IPS-18a (cell line): ENCODE results near the gene KIAA1755.
"Not testable (repeated sequence)": the region's sequence is repeated elsewhere in the genome, so short reads cannot be mapped to it uniquely, and the experiment has no call there.

Experiments used
- H3K27ac ChIP-seq: one replicate; pipeline ENCODE4 v1.5.1; 2013; ENCODE audit warnings: low read length
- H3K27me3 ChIP-seq: one replicate; pipeline ENCODE4 v1.6.1; 2013; ENCODE audit warnings: mild to moderate bottlenecking, low read length; ENCODE audit not compliant: control insufficient read depth, insufficient read depth
- H3K36me3 ChIP-seq: one replicate; pipeline ENCODE4 v1.6.1; 2013; ENCODE audit warnings: low read depth, low read length; ENCODE audit not compliant: control insufficient read depth
- H3K4me1 ChIP-seq: one replicate; pipeline ENCODE4 v1.6.1; 2013; ENCODE audit warnings: low read depth, low read length; ENCODE audit not compliant: control insufficient read depth
- H3K4me3 ChIP-seq: one replicate; pipeline ENCODE4 v1.5.1; 2013; ENCODE audit warnings: low read length
- H3K9ac ChIP-seq: one replicate; pipeline ENCODE4 v1.6.1; 2013; ENCODE audit warnings: mild to moderate bottlenecking, low read length, moderate library complexity
- H3K9me3 ChIP-seq: one replicate; pipeline ENCODE4 v1.6.1; 2013; ENCODE audit warnings: low read depth, low read length; ENCODE audit not compliant: control insufficient read depth

The KIAA1755 gene

DNA sequence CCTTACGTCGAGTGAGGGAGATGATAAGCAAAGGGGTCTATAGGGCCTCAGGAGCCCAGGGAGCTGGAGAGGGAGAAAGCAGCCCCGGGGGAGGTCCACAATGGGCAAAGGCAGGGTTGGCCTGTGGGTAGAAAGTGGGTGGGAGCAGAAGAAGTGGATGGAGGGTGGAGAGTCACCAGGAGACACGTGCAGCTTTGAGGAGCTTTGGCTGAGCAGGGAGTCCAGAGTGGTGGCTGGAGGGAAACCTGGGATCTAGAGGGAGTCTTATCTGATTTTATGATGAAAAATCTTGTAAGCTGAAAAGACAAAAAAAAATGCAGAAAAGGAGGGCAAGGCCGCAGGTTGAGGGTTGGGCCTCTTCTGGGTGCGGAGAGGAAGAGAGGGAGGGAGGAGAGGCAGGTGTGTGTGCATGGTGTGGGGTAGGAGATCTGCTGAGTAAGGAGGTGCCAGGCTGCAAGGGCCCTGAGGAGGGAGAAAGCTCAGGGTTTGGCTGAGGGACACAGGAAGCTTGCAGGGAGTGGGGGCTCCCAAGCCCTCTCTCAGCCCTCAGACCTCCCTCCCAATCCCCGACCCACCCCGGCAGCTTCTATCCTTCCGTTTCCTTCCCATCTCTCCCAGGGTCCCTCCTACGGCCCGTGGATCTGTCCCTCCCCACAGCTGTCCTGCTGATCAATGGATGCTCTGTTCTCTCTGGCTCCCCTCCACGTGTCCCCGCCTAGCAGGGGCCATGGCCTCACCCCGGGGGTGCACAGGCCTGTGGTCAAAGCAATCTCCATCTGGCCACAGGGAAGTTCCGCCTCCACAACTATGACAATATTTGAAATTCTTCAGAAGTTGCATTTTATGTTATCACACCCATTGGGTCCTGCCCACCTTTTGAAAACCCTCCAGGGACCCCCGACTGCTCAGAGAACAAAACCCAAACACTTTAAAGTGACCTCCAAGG, 26.3 kb upstream of the KIAA1755 start:
- no peaks in the 10 kb centered on the region for H3K27me3 ChIP-seq
- H3K4me1 ChIP-seq: peaks cover 8% of the 10 kb centered on the region
- H3K27ac ChIP-seq: no peak overlapping the region
- no peaks in the 10 kb centered on the region for H3K36me3 ChIP-seq
- H3K9ac ChIP-seq: no peak overlapping the region
- no peaks in the 10 kb centered on the region for H3K9me3 ChIP-seq
- no peak overlapping the region for H3K4me3 ChIP-seq

DNA sequence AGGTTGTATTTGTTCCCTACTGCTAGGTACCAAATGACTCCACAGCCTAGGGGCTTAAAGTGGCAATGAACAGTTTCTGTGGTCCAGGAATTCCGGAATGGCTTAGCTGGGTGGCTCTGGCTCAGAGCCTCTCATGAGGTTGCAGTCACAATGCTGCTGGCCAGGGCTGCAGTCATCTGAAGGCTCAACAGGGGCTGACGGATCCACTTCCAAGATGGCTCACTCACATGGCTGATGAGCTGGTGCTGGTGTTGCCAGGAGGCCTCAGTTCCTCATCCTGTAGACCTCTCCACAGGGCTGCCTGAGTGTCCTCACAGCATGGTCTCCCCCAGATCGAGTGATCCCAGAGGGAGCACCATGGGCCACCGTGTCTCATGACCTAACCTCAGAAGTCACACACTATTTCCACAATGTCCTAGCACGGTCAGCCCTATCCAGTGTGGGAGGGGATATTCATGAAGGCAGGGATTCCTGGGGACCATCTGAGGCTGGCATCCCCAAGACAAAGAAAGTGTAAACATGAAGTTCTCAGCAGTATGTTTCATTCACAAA, 24.4 kb upstream of the KIAA1755 start:
- no peak overlapping the region for H3K9ac ChIP-seq
- no peaks in the 10 kb centered on the region for H3K36me3 ChIP-seq
- no peaks in the 10 kb centered on the region for H3K9me3 ChIP-seq
- no peak overlapping the region for H3K27ac ChIP-seq
- peaks cover 8% of the 10 kb centered on the region for H3K4me1 ChIP-seq
- H3K27me3 ChIP-seq: no peaks in the 10 kb centered on the region
- no peak overlapping the region for H3K4me3 ChIP-seq

DNA sequence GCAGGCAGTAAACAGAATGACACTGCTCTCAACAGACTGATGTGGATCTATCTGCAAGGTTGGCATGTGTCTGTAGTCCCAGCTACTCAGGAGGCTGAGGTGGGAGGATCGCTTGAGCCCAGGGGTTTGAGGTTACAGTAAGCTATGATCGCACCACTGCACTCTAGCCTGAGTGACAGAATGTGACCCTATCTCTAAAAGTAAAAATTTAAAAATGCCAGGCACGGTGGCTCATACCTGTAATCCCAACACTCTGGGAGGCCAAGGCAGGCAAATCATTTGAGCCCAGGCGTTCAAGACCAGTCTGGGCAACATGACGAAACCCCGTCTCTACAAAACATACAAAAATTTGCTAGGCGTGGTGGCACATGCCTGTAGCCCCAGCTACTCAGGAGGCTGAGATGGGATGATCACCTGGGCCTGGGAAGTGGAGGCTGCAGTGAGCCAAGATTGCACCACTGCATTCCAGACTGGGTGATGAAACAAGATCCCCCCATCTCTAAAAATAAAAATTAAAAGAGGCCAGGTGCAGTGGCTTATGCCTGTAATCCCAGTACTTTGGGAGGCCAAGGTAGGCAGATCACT, 23.6 kb upstream of the KIAA1755 start:
- H3K4me1 ChIP-seq, H3K9me3 ChIP-seq, H3K36me3 ChIP-seq, H3K27me3 ChIP-seq, H3K4me3 ChIP-seq, H3K27ac ChIP-seq, H3K9ac ChIP-seq: not testable (repeated sequence)

DNA sequence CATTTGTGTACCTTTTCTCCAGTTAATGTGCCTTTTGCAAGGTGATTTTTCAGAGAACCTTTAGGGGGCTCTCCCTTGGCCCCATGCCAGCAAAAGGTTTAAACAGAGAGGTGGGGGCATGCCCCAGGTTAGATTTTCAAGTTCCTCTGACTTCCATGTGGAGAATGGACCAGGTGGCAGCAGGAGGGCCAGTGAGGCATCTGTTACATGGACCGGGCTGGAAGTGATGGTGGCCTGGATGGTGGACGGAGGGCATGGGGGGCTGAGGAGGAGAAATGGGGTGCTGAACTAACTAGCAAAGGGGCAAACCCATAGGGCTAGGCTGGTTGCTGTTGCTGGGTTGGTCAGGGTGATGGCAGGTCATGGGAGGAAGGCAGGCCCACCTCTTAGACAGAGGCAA, 22.7 kb upstream of the KIAA1755 start:
- no peaks in the 10 kb centered on the region for H3K27me3 ChIP-seq
- no peak overlapping the region for H3K27ac ChIP-seq
- H3K9ac ChIP-seq: no peak overlapping the region
- no peak overlapping the region for H3K4me3 ChIP-seq
- H3K4me1 ChIP-seq: peaks cover 8% of the 10 kb centered on the region
- H3K9me3 ChIP-seq: no peaks in the 10 kb centered on the region
- H3K36me3 ChIP-seq: no peaks in the 10 kb centered on the region

DNA sequence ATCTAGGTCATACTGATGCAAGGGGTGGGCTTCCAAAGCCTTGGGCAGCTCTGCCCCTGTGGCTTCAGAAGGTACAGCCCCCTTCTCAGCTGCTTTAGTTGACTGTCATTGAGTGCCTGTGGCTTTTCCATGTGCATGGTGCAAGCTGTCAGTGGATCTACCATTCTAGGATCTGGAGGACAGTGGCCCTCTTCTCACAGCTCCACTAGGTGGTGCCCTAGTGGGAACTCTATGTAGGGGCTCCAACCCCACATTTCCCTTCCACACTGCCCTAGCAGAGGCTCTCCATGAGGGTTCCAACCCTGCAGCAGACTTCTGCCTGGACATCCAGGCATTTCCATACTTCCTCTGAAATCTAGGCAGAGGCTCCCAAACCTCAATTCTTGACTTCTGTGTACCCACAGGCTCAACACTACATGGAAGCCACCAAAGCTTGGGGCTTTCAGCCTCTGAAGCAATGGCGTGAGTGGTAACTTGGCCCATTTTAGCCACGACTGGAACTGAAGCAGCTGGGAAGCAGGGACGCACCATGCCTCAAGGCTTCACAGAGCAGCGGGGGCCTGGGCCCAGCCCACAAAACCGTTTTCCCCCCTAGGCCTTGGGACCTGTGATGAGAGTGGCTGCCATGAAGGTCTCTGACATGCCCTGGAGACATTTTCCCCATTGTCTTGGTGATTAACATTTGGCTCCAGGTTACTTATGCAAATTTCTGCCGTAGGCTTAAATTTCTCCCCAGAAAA, 20.8 kb upstream of the KIAA1755 start:
- not testable (repeated sequence) for H3K9me3 ChIP-seq, H3K27me3 ChIP-seq, H3K4me3 ChIP-seq, H3K27ac ChIP-seq, H3K9ac ChIP-seq, H3K4me1 ChIP-seq, H3K36me3 ChIP-seq

DNA sequence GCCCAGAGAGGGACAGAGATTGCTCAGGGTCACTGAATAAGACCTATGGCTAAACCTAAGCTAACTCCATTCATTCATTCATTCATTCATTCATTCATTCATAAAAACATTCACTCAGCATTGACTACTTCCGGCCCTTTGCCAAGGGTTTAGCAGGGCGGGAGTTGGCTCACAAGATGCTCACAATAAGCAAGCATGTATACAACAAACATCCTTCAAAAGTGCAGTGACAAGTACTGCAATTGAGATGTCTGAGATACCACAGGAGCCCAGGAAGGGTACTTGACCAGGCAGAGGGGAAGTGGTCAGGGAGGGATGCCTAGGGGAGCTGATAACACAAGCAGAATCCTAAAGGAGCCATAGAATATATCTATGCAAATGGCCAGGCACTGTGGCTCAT, 18.2 kb upstream of the KIAA1755 start:
- Histone ChIP-seq H3K9ac (no peak overlapping the region), H3K4me3 (no peak overlapping the region), H3K27ac (no peak overlapping the region), H3K4me1 (no peaks in the 10 kb centered on the region), H3K9me3 (no peaks in the 10 kb centered on the region), H3K36me3 (no peaks in the 10 kb centered on the region), H3K27me3 (no peaks in the 10 kb centered on the region)

DNA sequence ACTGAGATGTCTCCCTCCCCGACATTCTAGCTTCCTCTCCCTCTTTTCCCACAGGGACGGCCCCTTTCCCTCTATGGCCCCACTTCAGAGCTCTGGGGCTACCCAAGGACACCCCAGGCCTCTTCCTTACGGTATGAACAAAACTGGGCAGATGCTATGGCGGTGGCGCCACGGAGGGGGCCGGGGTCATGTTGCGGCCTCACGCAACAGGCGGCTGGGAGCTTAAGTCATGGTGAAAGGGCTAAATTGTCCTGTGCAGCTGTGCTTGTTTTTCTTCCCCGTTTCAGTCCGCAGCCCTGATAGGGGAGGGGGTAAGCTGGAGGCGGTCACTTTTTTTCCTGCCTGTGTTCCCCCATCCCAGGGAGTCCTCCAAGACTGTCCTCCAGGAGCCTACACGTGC, 17.6 kb upstream of the KIAA1755 start:
- H3K9ac ChIP-seq: no peak overlapping the region
- no peak overlapping the region for H3K4me3 ChIP-seq
- H3K27ac ChIP-seq: no peak overlapping the region
- no peaks in the 10 kb centered on the region for H3K4me1 ChIP-seq
- no peaks in the 10 kb centered on the region for H3K36me3 ChIP-seq
- no peaks in the 10 kb centered on the region for H3K9me3 ChIP-seq
- H3K27me3 ChIP-seq: no peaks in the 10 kb centered on the region

DNA sequence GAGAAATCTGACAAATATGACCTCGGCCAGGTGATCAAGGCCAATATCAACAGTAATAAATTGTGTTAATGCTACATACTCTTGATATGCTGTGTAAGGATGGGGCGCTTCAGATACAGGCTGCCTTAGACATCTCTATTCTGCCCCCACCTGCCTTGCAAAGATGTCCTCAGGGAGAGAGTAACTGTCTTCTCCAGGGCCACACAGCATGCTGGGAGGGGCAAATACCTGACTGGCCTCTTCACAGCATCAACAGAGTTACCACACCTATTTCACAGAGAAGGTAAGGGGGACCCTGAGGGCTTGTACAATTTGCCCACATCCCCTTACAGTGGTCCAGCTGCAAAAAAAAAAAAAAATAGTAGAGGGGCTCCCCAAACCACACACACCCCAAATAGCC, 17.2 kb upstream of the KIAA1755 start:
- H3K9ac ChIP-seq: no peak overlapping the region
- H3K27ac ChIP-seq: no peak overlapping the region
- no peaks in the 10 kb centered on the region for H3K36me3 ChIP-seq
- H3K9me3 ChIP-seq: no peaks in the 10 kb centered on the region
- no peak overlapping the region for H3K4me3 ChIP-seq
- no peaks in the 10 kb centered on the region for H3K4me1 ChIP-seq
- no peaks in the 10 kb centered on the region for H3K27me3 ChIP-seq

DNA sequence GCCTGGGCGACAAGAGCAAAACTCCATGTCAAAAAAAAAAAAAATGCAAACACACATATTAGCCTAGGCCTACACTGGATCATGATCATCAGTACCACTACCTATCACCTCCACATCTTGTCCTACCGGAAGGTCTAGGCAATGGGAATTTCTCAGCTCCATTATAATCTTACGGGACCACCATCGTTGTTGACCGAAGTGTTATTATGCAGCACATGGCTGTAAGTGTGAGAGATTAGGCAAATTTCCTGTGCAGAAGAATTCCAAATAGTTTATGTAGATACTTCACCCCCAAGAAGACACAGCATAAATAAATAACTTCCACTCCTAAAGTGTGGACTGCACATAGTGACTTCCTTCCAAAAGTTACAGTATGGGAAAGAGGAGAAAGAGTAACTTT, 16.8 kb upstream of the KIAA1755 start:
- no peaks in the 10 kb centered on the region for H3K9me3 ChIP-seq
- no peaks in the 10 kb centered on the region for H3K4me1 ChIP-seq
- H3K36me3 ChIP-seq: no peaks in the 10 kb centered on the region
- no peak overlapping the region for H3K4me3 ChIP-seq
- no peak overlapping the region for H3K27ac ChIP-seq
- H3K9ac ChIP-seq: no peak overlapping the region
- H3K27me3 ChIP-seq: no peaks in the 10 kb centered on the region

DNA sequence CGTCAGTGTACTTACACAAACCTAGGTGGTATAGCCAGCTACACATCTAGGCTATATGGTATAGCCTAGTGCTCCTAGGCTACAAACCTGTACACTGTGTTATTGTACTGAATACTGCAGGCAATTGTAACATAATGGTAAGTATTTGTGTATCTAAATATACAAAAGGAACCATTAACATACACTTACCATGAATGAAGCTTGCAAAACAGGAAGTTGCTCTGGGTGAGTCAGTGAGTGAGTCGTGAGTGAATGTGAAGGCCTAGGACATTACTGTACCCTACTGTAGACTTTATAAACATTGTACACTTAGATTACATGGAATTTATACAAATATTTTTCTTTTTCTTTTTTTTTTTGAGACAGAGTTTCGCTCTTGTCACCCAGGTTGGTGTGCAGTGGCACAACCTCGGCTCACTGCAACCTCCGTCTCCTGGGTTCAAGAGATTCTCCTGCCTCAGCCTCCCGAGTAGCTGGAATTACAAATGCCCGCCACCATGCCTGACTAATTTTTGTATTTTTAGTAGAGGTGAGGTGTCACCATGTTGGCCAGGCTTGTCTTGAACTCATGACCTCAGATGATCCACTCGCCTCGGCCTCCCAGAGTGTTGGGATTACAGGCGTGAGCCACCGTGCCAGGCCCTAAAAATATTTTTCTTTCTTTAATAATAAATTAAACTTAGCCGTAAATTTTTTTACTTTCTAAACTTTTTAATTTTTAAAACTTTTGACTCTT, 15.4 kb upstream of the KIAA1755 start:
- no peaks in the 10 kb centered on the region for H3K27me3 ChIP-seq
- no peak overlapping the region for H3K27ac ChIP-seq
- H3K9me3 ChIP-seq: no peaks in the 10 kb centered on the region
- H3K4me3 ChIP-seq: no peak overlapping the region
- H3K36me3 ChIP-seq: no peaks in the 10 kb centered on the region
- no peaks in the 10 kb centered on the region for H3K4me1 ChIP-seq
- H3K9ac ChIP-seq: no peak overlapping the region

DNA sequence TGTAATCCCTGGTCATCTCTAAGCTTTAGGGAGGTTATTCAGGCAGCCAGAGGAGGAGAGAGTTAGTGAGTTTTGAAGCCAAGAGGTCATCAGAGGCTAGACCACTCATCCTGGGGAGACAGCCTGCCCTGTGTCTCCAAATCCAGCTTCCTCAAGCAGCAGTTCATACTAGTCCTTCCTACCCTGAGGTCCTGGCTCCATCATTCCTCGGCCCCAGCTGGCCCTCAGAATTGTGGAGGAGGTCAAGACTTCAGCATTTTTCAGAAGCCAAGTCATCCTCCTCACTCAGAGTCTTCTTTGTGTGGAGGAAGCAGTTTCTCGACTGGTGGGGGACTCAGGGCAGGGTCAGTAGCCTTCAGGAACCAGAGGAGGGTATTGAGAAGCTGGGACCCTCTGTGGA, 12.4 kb upstream of the KIAA1755 start:
- H3K36me3 ChIP-seq: no peaks in the 10 kb centered on the region
- H3K9me3 ChIP-seq: no peaks in the 10 kb centered on the region
- no peaks in the 10 kb centered on the region for H3K27me3 ChIP-seq
- H3K9ac ChIP-seq: no peak overlapping the region
- no peak overlapping the region for H3K27ac ChIP-seq
- no peaks in the 10 kb centered on the region for H3K4me1 ChIP-seq
- no peak overlapping the region for H3K4me3 ChIP-seq
